ENCODE results near the gene ZFYVE19. TPM values are rescaled to one million over a fixed set of nuclear protein-coding genes. Genes with fewer than 3 reads are reported as not detected.
"Not testable (repeated sequence)": the region's sequence is repeated elsewhere in the genome, so short reads cannot be mapped to it uniquely, and the experiment has no call there.

Gene ZFYVE19
- total and polyA plus RNA-seq, 8 donors: 7.4 to 27.3 (median 9.3) TPM

DNA sequence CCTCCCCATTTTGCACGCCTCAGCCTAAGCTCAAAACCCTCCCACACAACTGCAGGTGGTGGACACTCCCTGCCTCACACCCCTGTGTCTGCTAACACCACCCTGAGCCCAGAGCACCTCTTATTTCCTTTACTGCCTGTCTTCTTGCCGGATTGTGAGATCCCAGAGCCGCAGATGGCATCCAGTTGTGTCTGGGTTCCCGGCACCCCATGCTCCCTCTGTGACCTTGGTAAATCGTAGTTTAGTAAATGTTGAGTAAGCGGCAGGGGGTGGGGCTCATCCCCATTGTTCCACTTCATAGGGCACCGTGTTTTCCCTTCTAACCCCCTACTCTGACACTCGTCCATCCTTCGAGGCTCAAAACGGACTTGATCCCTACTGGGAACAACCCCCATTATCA lies 51.8 kb downstream of the ZFYVE19 start:
- peaks cover 0 to 33% (median 12%) of the 10 kb centered on the region in 3 donors for H3K36me3 ChIP-seq
- TF ChIP-seq, protein P1, sequence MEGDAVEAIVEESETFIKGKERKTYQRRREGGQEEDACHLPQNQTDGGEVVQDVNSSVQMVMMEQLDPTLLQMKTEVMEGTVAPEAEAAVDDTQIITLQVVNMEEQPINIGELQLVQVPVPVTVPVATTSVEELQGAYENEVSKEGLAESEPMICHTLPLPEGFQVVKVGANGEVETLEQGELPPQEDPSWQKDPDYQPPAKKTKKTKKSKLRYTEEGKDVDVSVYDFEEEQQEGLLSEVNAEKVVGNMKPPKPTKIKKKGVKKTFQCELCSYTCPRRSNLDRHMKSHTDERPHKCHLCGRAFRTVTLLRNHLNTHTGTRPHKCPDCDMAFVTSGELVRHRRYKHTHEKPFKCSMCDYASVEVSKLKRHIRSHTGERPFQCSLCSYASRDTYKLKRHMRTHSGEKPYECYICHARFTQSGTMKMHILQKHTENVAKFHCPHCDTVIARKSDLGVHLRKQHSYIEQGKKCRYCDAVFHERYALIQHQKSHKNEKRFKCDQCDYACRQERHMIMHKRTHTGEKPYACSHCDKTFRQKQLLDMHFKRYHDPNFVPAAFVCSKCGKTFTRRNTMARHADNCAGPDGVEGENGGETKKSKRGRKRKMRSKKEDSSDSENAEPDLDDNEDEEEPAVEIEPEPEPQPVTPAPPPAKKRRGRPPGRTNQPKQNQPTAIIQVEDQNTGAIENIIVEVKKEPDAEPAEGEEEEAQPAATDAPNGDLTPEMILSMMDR (IDR thresholded peaks at IDR 0.05): no peak
- no peak overlapping the region for H3K4me3 ChIP-seq
- DNase-seq (peak in 5 of 6 donors; percentile 52 to 62 (median 54)), ATAC-seq (peak; percentile 8 to 54 (median 48)), FAIRE-seq (no peak)
- peak overlapping the region in 3 of 4 donors; percentile 1 to 55 (median 22) for H3K27ac ChIP-seq
- H3K9me3 ChIP-seq: no peaks in the 10 kb centered on the region
- no peaks in the 10 kb centered on the region for H3K27me3 ChIP-seq
- intact Hi-C loops (cut with DNase I): loop anchor here in 1 of 3 donors (5.0 kb wide), 1 partner anchor 34 kb away; the partner anchor contains the start of gene VPS18
- H3K4me1 ChIP-seq: peaks cover 6 to 33% (median 8%) of the 10 kb centered on the region in 3 donors
- WGBS, 2 donors: 29 to 38% methylated on average over 10 of the region's 10 CpGs

DNA sequence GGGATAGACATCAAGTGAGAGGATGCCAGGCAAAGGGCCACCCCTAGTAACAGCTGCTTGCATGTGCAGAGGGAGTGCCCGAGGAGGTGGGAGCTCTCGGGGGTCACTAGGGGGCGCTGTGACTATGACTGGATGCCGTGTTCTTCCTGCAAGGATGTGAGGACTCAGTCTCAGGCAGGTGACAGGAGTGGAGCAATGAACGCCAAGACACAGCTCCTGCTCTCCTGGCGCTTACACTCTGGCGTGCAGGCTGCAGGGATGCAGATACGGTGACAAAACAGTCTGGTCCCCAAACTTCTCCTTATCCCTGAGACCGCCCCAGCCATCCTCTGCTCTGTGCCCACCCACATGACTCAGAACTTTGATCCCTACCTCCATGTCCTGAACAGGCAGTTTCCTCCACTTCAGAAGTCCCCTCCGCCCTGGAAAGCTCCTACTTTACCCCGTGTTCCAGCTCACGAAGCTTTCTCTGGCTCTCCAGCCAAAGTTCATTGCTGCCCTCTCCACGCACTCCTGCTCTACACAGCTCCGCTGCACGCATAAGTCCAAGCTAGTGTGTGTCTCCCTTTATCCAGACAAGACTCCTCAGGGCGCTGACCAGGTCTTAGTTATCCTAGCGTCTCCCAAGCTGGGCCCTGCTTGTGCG lies 52.4 kb downstream of the ZFYVE19 start:
- H3K36me3 ChIP-seq: peaks cover 0 to 28% (median 8%) of the 10 kb centered on the region in 3 donors
- H3K4me1 ChIP-seq: peaks cover 8 to 38% (median 11%) of the 10 kb centered on the region in 3 donors
- TF ChIP-seq, protein P1 (IDR thresholded peaks at IDR 0.05): peak; percentile 73 to 80 (median 75)
- FAIRE-seq (no peak), DNase-seq (peak; percentile 81 to 93 (median 88)), ATAC-seq (peak; percentile 69 to 82 (median 81))
- no peaks in the 10 kb centered on the region for H3K9me3 ChIP-seq
- H3K27me3 ChIP-seq: no peaks in the 10 kb centered on the region
- peak overlapping the region in 2 of 4 donors; percentile 22 to 55 for H3K27ac ChIP-seq
- H3K4me3 ChIP-seq: no peak overlapping the region
- WGBS, 2 donors: 34 to 37% methylated on average over 18 of the region's 18 CpGs
- intact Hi-C loops (cut with DNase I): loop anchor here in 1 of 3 donors (5.0 kb wide), 1 partner anchor 33 kb away; the partner anchor contains the start of gene VPS18

DNA sequence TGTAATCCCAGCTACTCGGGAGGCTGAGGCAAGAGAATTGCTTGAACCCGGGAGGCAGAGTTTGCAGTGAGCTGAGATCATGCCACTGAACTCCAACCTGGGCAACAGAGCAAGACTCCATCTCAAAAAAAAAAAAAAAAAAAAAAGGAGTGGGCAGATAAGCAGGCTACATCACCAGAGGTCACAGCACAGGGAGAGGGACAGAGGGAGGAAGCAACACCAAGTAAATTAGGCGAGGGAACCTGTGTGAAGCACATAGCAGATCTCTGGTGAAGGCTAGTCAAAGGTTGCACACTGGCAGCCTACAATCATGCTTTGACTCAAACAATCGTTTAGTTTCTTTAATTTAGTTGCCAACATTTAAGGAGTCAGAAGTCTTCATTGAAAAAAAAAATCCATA lies 54.3 kb downstream of the ZFYVE19 start:
- intact Hi-C loops (cut with DNase I); ATAC-seq; H3K4me3 ChIP-seq; FAIRE-seq; H3K27me3 ChIP-seq; DNase-seq; H3K9me3 ChIP-seq; H3K27ac ChIP-seq: not testable (repeated sequence)
- 61 to 68% methylated on average over 4 of the region's 4 CpGs for WGBS, 2 donors
- Histone ChIP-seq H3K36me3 (peaks cover 0 to 10% (median 0%) of the 10 kb centered on the region in 3 donors), H3K4me1 (peaks cover 8 to 47% (median 13%) of the 10 kb centered on the region in 3 donors)

DNA sequence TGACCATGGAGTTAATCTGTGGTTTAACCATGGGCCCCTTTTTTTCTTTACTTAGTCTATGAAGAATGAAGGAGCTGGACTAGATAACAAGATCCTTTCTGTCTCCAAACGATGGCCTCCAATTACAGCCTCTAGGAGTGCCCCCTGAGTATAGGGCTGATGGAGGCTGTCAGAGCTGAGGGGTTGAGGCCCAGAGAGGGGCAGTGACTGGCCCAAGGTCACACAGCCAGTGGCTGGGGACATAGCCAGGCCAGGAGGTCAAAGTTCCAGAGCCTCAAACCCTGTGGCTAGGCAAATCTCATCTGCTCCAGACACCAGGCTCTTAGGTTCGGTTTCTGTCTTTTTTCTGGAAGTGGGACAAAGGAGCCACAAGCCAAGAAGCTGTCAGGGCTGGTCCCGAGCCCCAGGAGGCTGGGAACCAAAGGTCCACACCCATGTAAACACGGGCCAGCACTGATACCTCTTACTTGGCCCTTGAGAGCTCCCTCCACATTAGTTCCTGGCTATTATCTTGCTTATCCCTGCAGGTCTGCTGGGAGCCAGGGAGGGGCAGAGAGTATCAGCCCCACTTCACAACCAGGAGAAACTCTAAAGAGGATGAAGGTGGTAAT lies 56.9 kb downstream of the ZFYVE19 start:
- Histone ChIP-seq H3K27me3 (no peaks in the 10 kb centered on the region), H3K4me1 (peaks cover 12 to 39% (median 13%) of the 10 kb centered on the region in 3 donors), H3K4me3 (no peak overlapping the region), H3K9me3 (no peaks in the 10 kb centered on the region), H3K27ac (peak overlapping the region in 3 of 4 donors; percentile 33 to 68 (median 65)), H3K36me3 (no peaks in the 10 kb centered on the region)
- TF ChIP-seq, protein P1 (IDR thresholded peaks at IDR 0.05): no peak
- peak; percentile 30 to 55 (median 34) for ATAC-seq
- no peak for FAIRE-seq
- intact Hi-C loops (cut with DNase I): no loop called here
- DNase-seq: peak in 1 of 6 donors; percentile 46
- WGBS, 2 donors: 13 to 25% methylated on average over 4 of the region's 4 CpGs

Other genes starting within 250 kb of the ZFYVE19 start
- gene CCDC32, start 242.0 kb upstream of the ZFYVE19 start, total RNA-seq: 10 to 100 TPM; 13.5 to 22.6 (median 16.1) TPM
- 10 to 100 TPM; 14.3 to 20.8 TPM for gene CCDC32, start 242.0 kb upstream of the ZFYVE19 start, polyA plus RNA-seq
- 1 to 10 TPM; 1.9 to 4.3 (median 3.1) TPM for gene RPUSD2, start 237.8 kb upstream of the ZFYVE19 start, total RNA-seq
- gene RPUSD2, start 237.8 kb upstream of the ZFYVE19 start, polyA plus RNA-seq: 1 to 10 TPM; 4.4 to 9.7 TPM
- gene KNL1, start 212.8 kb upstream of the ZFYVE19 start, total RNA-seq: under 1 TPM; 0.04 to 0.90 (median 0.35) TPM
- gene KNL1, start 212.8 kb upstream of the ZFYVE19 start, polyA plus RNA-seq: under 1 TPM; 0.02 to 0.11 TPM
- 1 to 10 TPM in 1 of 6 donors, under 1 TPM in 5; 0.19 to 1.3 (median 0.58) TPM for gene RAD51, start 111.9 kb upstream of the ZFYVE19 start, total RNA-seq
- under 1 TPM; 0.15 to 0.42 TPM for gene RAD51, start 111.9 kb upstream of the ZFYVE19 start, polyA plus RNA-seq
- gene RMDN3, start 51.8 kb upstream of the ZFYVE19 start, total RNA-seq: 10 to 100 TPM; 16.6 to 21.2 (median 17.2) TPM
- 10 to 100 TPM; 11.9 to 21.3 TPM for gene RMDN3, start 51.8 kb upstream of the ZFYVE19 start, polyA plus RNA-seq
- 10 to 100 TPM in 1 of 6 donors, 1 to 10 TPM in 5; 4.9 to 10.8 (median 7.4) TPM for gene GCHFR, start 43.0 kb upstream of the ZFYVE19 start, total RNA-seq
- 10 to 100 TPM; 13.8 to 21.4 TPM for gene GCHFR, start 43.0 kb upstream of the ZFYVE19 start, polyA plus RNA-seq
- under 1 TPM in 5 of 6 donors, not detected in 1; 0.06 to 0.23 (median 0.12) TPM for gene C15orf62, start 37.1 kb upstream of the ZFYVE19 start, total RNA-seq
- gene C15orf62, start 37.1 kb upstream of the ZFYVE19 start, polyA plus RNA-seq: under 1 TPM; 0.16 to 0.46 TPM
- 10 to 100 TPM; 12.2 to 23.1 (median 14.8) TPM for gene DNAJC17, start 384 bp downstream of the ZFYVE19 start, total RNA-seq
- 10 to 100 TPM; 54.9 to 57.6 TPM for gene DNAJC17, start 384 bp downstream of the ZFYVE19 start, polyA plus RNA-seq
- gene PPP1R14D, start 21.6 kb downstream of the ZFYVE19 start, total RNA-seq: under 1 TPM in 2 of 6 donors, not detected in 4; 0.23 to 0.37 TPM
- 1 to 10 TPM in 1 of 2 donors, under 1 TPM in 1; 0.72 to 2.6 TPM for gene PPP1R14D, start 21.6 kb downstream of the ZFYVE19 start, polyA plus RNA-seq
- 100 to 1,000 TPM in 1 of 6 donors, 10 to 100 TPM in 5; 39.6 to 123 (median 51.1) TPM for gene SPINT1, start 37.0 kb downstream of the ZFYVE19 start, total RNA-seq
- 10 to 100 TPM; 39.3 to 67.1 TPM for gene SPINT1, start 37.0 kb downstream of the ZFYVE19 start, polyA plus RNA-seq
- 10 to 100 TPM in 4 of 6 donors, 1 to 10 TPM in 2; 3.5 to 19.8 (median 10.9) TPM for gene RHOV, start 67.1 kb downstream of the ZFYVE19 start, total RNA-seq
- 10 to 100 TPM in 1 of 2 donors, 1 to 10 TPM in 1; 8.1 to 11.9 TPM for gene RHOV, start 67.1 kb downstream of the ZFYVE19 start, polyA plus RNA-seq
- 10 to 100 TPM in 1 of 6 donors, 1 to 10 TPM in 5; 4.4 to 12.5 (median 6.5) TPM for gene VPS18, start 87.4 kb downstream of the ZFYVE19 start, total RNA-seq
- 1 to 10 TPM; 6.8 to 9.4 TPM for gene VPS18, start 87.4 kb downstream of the ZFYVE19 start, polyA plus RNA-seq
- 1 to 10 TPM; 1.3 to 4.5 (median 1.9) TPM for gene DLL4, start 122.3 kb downstream of the ZFYVE19 start, total RNA-seq
- 1 to 10 TPM; 2.6 to 4.8 TPM for gene DLL4, start 122.3 kb downstream of the ZFYVE19 start, polyA plus RNA-seq
- gene CHAC1, start 146.4 kb downstream of the ZFYVE19 start, total RNA-seq: 10 to 100 TPM in 1 of 6 donors, 1 to 10 TPM in 4, under 1 TPM in 1; 0.40 to 90.5 (median 2.2) TPM
- gene CHAC1, start 146.4 kb downstream of the ZFYVE19 start, polyA plus RNA-seq: 1 to 10 TPM; 2.5 to 6.1 TPM